Activated T-helper 9 cell treated with anti-CD3 and anti-CD28 coated beads, Interleukin-2, amount 50 U/mL, for 16 hours (primary cell): ENCODE data around the gene HSD17B2.
"Not testable (repeated sequence)": the region's sequence is repeated elsewhere in the genome, so short reads cannot be mapped to it uniquely, and the experiment has no call there.

Experiments used
- DNase-seq: peaks from one replicate; pipeline ENCODE4 v3.0.0-alpha.2; 2020; ENCODE audit warnings: low read depth

The HSD17B2 gene

GRCh38 chr16:82082097-82082496 is 47.0 kb downstream of the HSD17B2 start:
- no peak for DNase-seq

GRCh38 chr16:82082543-82083244 is 47.6 kb downstream of the HSD17B2 start:
- DNase-seq: no peak

GRCh38 chr16:82083710-82084353 is 48.8 kb downstream of the HSD17B2 start:
- DNase-seq: no peak

- DNase-seq: no peak
These were observed 50.1 kb downstream of the HSD17B2 start for GRCh38 chr16:82085011-82085779.

GRCh38 chr16:82088483-82088882 is 53.4 kb downstream of the HSD17B2 start:
- no peak for DNase-seq

GRCh38 chr16:82091241-82091640 is 56.2 kb downstream of the HSD17B2 start:
- DNase-seq: no peak

GRCh38 chr16:82092711-82093110 is 57.7 kb downstream of the HSD17B2 start:
- DNase-seq: no peak

GRCh38 chr16:82093666-82094300 is 58.7 kb downstream of the HSD17B2 start:
- DNase-seq: no peak

- DNase-seq: no peak
These were observed 60.0 kb downstream of the HSD17B2 start for GRCh38 chr16:82094942-82095540.

GRCh38 chr16:82096641-82097040 is 61.6 kb downstream of the HSD17B2 start:
- no peak for DNase-seq

GRCh38 chr16:82105107-82105506 is 70.1 kb downstream of the HSD17B2 start:
- DNase-seq: no peak

GRCh38 chr16:82108100-82108499 is 73.0 kb downstream of the HSD17B2 start:
- DNase-seq: no peak

GRCh38 chr16:82108774-82109173 is 73.7 kb downstream of the HSD17B2 start:
- DNase-seq: no peak

- not testable (repeated sequence) for DNase-seq
These were observed 74.2 kb downstream of the HSD17B2 start for GRCh38 chr16:82109266-82109665.

GRCh38 chr16:82111944-82112343 is 76.9 kb downstream of the HSD17B2 start:
- no peak for DNase-seq

GRCh38 chr16:82113741-82114140 is 78.7 kb downstream of the HSD17B2 start:
- no peak for DNase-seq

- no peak for DNase-seq
These were observed 81.5 kb downstream of the HSD17B2 start for GRCh38 chr16:82116535-82116934.

GRCh38 chr16:82118749-82119148 is 83.7 kb downstream of the HSD17B2 start:
- no peak for DNase-seq

GRCh38 chr16:82119405-82119804 is 84.4 kb downstream of the HSD17B2 start:
- no peak for DNase-seq

- DNase-seq: no peak
These were observed 89.6 kb downstream of the HSD17B2 start for GRCh38 chr16:82124651-82125050.

GRCh38 chr16:82129881-82130280 is 94.8 kb downstream of the HSD17B2 start:
- no peak for DNase-seq

- DNase-seq: no peak
These were observed 98.7 kb downstream of the HSD17B2 start for GRCh38 chr16:82133798-82134197.
